Ishikawa (cell line): ENCODE data around the gene MCUB.

Source experiments
- CEBPB ChIP-seq: IDR thresholded peaks from 2 replicates; pipeline ENCODE4 v1.6.1; 2012
- CREB1 ChIP-seq: IDR thresholded peaks from 2 replicates; pipeline ENCODE4 v1.6.1; 2012; ENCODE audit warnings: low read depth
- EGR1 ChIP-seq: IDR thresholded peaks from 2 replicates; pipeline ENCODE4 v1.6.1; 2012
- MAX ChIP-seq: IDR thresholded peaks from 2 replicates; pipeline ENCODE4 v1.6.1; 2012
- RAD21 ChIP-seq: IDR thresholded peaks from 2 replicates; pipeline ENCODE4 v1.6.1; 2012; ENCODE audit warnings: low read depth
- REST ChIP-seq: IDR thresholded peaks from 2 replicates; pipeline ENCODE4 v1.6.1; 2012; ENCODE audit warnings: low read depth, mild to moderate bottlenecking
- TAF1 ChIP-seq: IDR thresholded peaks from 2 replicates; pipeline ENCODE4 v1.6.1; 2012; ENCODE audit warnings: low read depth, mild to moderate bottlenecking
- TEAD4 ChIP-seq: IDR thresholded peaks from 2 replicates; pipeline ENCODE4 v1.6.1; 2012
- USF1 ChIP-seq: IDR thresholded peaks from 2 replicates; pipeline ENCODE4 v1.6.1; 2012
- YY1 ChIP-seq: IDR thresholded peaks from 2 replicates; pipeline ENCODE4 v1.6.1; 2012; ENCODE audit warnings: low read depth
- ZBTB7A ChIP-seq: IDR thresholded peaks from 2 replicates; pipeline ENCODE4 v1.6.1; 2012; ENCODE audit warnings: low read depth

- TF ChIP-seq USF1 (no peak), RAD21 (no peak), REST (no peak), YY1 (no peak), MAX (no peak), CEBPB (no peak), ZBTB7A (no peak), TAF1 (no peak), CREB1 (no peak), TEAD4 (no peak), EGR1 (no peak)
Measured at GRCh38 chr4:109559625-109559982, 442 bp upstream of the MCUB start.
